HepG2 (cell line): ENCODE data around the gene PPFIA3. TPM values are rescaled to one million over a fixed set of nuclear protein-coding genes. Genes with fewer than 3 reads are reported as not detected.

ENCODE experiments used
- ADNP ChIP-seq: sonication (generic); formaldehyde crosslinking; IDR thresholded peaks from 2 replicates; pipeline ENCODE4 v1.4.0; 2020; ENCODE audit warnings: missing genetic modification reagents
- CENPX ChIP-seq: sonication (generic); formaldehyde crosslinking; IDR thresholded peaks from 2 replicates; pipeline ENCODE4 v1.9.0; 2021; ENCODE audit warnings: mild to moderate bottlenecking, missing genetic modification reagents, moderate library complexity
- FOXM1 ChIP-seq: sonication (generic); formaldehyde crosslinking; IDR thresholded peaks from 2 replicates; pipeline ENCODE4 v1.5.0; 2020; ENCODE audit warnings: missing genetic modification reagents
- GTF3A ChIP-seq: sonication (generic); formaldehyde crosslinking; conservative IDR thresholded peaks from 2 replicates; pipeline ENCODE4 v1.4.0; 2020; ENCODE audit warnings: mild to moderate bottlenecking, missing genetic modification reagents
- HMGA1 ChIP-seq: sonication (generic); formaldehyde crosslinking; conservative IDR thresholded peaks from 2 replicates; pipeline ENCODE4 v1.4.0; 2020; ENCODE audit warnings: missing genetic modification reagents
- HNRNPH1 ChIP-seq: fragments of 200-400 bp; formaldehyde crosslinking; optimal IDR thresholded peaks from 2 replicates; pipeline ENCODE3; 2017; ENCODE audit warnings: mild to moderate bottlenecking, low read depth, low read length
- KDM1A ChIP-seq: IDR thresholded peaks from 2 replicates; pipeline ENCODE4 v1.6.1; 2016; ENCODE audit warnings: missing compliant biosample characterization
- MAF1 ChIP-seq: sonication (generic); formaldehyde crosslinking; IDR thresholded peaks from 2 replicates; pipeline ENCODE4 v1.5.0; 2020; ENCODE audit warnings: missing genetic modification reagents, borderline replicate concordance
- NAIF1 ChIP-seq: sonication (generic); formaldehyde crosslinking; IDR thresholded peaks from 2 replicates; pipeline ENCODE4 v1.5.0; 2020; ENCODE audit warnings: mild to moderate bottlenecking, missing genetic modification reagents, borderline replicate concordance
- NCOA5 ChIP-seq: sonication (generic); formaldehyde crosslinking; IDR thresholded peaks from 2 replicates; pipeline ENCODE4 v1.4.0; 2020; ENCODE audit warnings: missing genetic modification reagents
- NR3C1 ChIP-seq: sonication (generic); formaldehyde crosslinking; IDR thresholded peaks from 2 replicates; pipeline ENCODE4 v1.4.0; 2020; ENCODE audit warnings: missing genetic modification reagents
- RFX1 ChIP-seq: fragments of 450-650 bp; IDR thresholded peaks from 2 replicates; pipeline ENCODE4 v1.6.1; 2017
- RFX3 ChIP-seq: IDR thresholded peaks from 2 replicates; pipeline ENCODE4 v1.6.1; 2016; ENCODE audit warnings: missing biosample characterization, missing genetic modification reagents
- RORA ChIP-seq: sonication (generic); formaldehyde crosslinking; IDR thresholded peaks from 2 replicates; pipeline ENCODE4 v1.5.0; 2020; ENCODE audit warnings: mild to moderate bottlenecking, missing genetic modification reagents, moderate library complexity
- SETDB1 ChIP-seq: sonication (generic); formaldehyde crosslinking; IDR thresholded peaks from 2 replicates; pipeline ENCODE4 v1.5.1; 2020; ENCODE audit warnings: missing genetic modification reagents, mild to moderate bottlenecking, borderline replicate concordance
- TEAD2 ChIP-seq: sonication (generic); formaldehyde crosslinking; IDR thresholded peaks from 2 replicates; pipeline ENCODE4 v1.9.0; 2021; ENCODE audit warnings: missing genetic modification reagents
- ZFAT ChIP-seq: sonication (generic); formaldehyde crosslinking; conservative IDR thresholded peaks from 2 replicates; pipeline ENCODE4 v1.8.1; 2023; ENCODE audit warnings: missing genetic modification reagents, inconsistent platforms
- ZNF138 ChIP-seq: sonication (generic); formaldehyde crosslinking; IDR thresholded peaks from 2 replicates; pipeline ENCODE4 v1.5.0; 2020; ENCODE audit warnings: mild to moderate bottlenecking, low read depth, missing genetic modification reagents
- ZNF232 ChIP-seq: sonication (generic); formaldehyde crosslinking; IDR thresholded peaks from 2 replicates; pipeline ENCODE4 v1.4.0; 2020; ENCODE audit warnings: missing genetic modification reagents, borderline replicate concordance
- ZNF253 ChIP-seq: sonication (generic); formaldehyde crosslinking; IDR thresholded peaks from 2 replicates; pipeline ENCODE4 v1.8.0; 2022; ENCODE audit warnings: mild to moderate bottlenecking, missing genetic modification reagents, borderline replicate concordance
- ZNF383 ChIP-seq: sonication (generic); formaldehyde crosslinking; IDR thresholded peaks from 2 replicates; pipeline ENCODE4 v1.4.0; 2020; ENCODE audit warnings: missing genetic modification reagents, mild to moderate bottlenecking, borderline replicate concordance
- ZNF44 ChIP-seq: sonication (generic); formaldehyde crosslinking; IDR thresholded peaks from 2 replicates; pipeline ENCODE4 v1.5.1; 2020; ENCODE audit warnings: mild to moderate bottlenecking, missing genetic modification reagents
- ZNF546 ChIP-seq: sonication (generic); formaldehyde crosslinking; conservative IDR thresholded peaks from 2 replicates; pipeline ENCODE4 v1.8.1; 2023; ENCODE audit warnings: mild to moderate bottlenecking, missing genetic modification reagents
- ZNF605 ChIP-seq: sonication (generic); formaldehyde crosslinking; IDR thresholded peaks from 2 replicates; pipeline ENCODE4 v1.8.0; 2022; ENCODE audit warnings: mild to moderate bottlenecking, missing genetic modification reagents
- ZNF660 ChIP-seq: sonication (generic); formaldehyde crosslinking; IDR thresholded peaks from 2 replicates; pipeline ENCODE4 v1.5.1; 2020; ENCODE audit warnings: mild to moderate bottlenecking, low read depth, missing genetic modification reagents, borderline replicate concordance
- ZNF678 ChIP-seq: sonication (generic); formaldehyde crosslinking; IDR thresholded peaks from 2 replicates; pipeline ENCODE4 v1.4.0; 2020; ENCODE audit warnings: mild to moderate bottlenecking, missing genetic modification reagents
- ZNF713 ChIP-seq: sonication (generic); formaldehyde crosslinking; IDR thresholded peaks from 2 replicates; pipeline ENCODE4 v1.4.0; 2020; ENCODE audit warnings: mild to moderate bottlenecking, missing genetic modification reagents
- ZNF768 ChIP-seq: sonication (generic); formaldehyde crosslinking; IDR thresholded peaks from 2 replicates; pipeline ENCODE4 v1.4.0; 2020; ENCODE audit warnings: missing genetic modification reagents
- polyA plus RNA-seq, 8 experiments: library from polyadenylated mRNA; depleted of rRNA in 3 of 8; stranded (reverse) in 7 of 8; unstranded in 1 of 8; fragments of >200 nt; fragmentation: Illumina TruSeq in 4 of 8; extraction: Trizol in 4 of 8; gene quantifications; 2 replicates each; pipeline versions ENCODE4 v1.2.1 to v1.2.3, GENCODE V29; 2011 to 2016; ENCODE audit warnings: low read depth in 4 of 8, missing spikeins in 1 of 8, mixed read lengths in 1 of 8; ENCODE audit not compliant: insufficient read depth in 1 of 8
- total RNA-seq, 5 experiments: library from RNA; depleted of rRNA; stranded (reverse); fragments of >200 nt; fragmentation: Illumina TruSeq; extraction: Trizol; gene quantifications; 2 replicates each; pipeline ENCODE4 v1.2.3, GENCODE V29; 2016; ENCODE audit warnings: low read depth in 1 of 5
- TF ChIP-seq, protein P1 (sequence below): sonication (generic); formaldehyde crosslinking; conservative IDR thresholded peaks from 2 replicates; pipeline ENCODE4 v1.4.0; 2020; ENCODE audit warnings: missing genetic modification reagents
- TF ChIP-seq, protein P2 (sequence below): sonication (generic); formaldehyde crosslinking; IDR thresholded peaks from 2 replicates; pipeline ENCODE4 v1.9.0; 2021; ENCODE audit warnings: missing genetic modification reagents, borderline replicate concordance

Gene PPFIA3
- total and polyA plus RNA-seq, 2 of the 13 experiments (the other 11 are each of a cell fraction or from before 2014, with no cell fraction given) = 6.7 to 8.6 TPM

DNA sequence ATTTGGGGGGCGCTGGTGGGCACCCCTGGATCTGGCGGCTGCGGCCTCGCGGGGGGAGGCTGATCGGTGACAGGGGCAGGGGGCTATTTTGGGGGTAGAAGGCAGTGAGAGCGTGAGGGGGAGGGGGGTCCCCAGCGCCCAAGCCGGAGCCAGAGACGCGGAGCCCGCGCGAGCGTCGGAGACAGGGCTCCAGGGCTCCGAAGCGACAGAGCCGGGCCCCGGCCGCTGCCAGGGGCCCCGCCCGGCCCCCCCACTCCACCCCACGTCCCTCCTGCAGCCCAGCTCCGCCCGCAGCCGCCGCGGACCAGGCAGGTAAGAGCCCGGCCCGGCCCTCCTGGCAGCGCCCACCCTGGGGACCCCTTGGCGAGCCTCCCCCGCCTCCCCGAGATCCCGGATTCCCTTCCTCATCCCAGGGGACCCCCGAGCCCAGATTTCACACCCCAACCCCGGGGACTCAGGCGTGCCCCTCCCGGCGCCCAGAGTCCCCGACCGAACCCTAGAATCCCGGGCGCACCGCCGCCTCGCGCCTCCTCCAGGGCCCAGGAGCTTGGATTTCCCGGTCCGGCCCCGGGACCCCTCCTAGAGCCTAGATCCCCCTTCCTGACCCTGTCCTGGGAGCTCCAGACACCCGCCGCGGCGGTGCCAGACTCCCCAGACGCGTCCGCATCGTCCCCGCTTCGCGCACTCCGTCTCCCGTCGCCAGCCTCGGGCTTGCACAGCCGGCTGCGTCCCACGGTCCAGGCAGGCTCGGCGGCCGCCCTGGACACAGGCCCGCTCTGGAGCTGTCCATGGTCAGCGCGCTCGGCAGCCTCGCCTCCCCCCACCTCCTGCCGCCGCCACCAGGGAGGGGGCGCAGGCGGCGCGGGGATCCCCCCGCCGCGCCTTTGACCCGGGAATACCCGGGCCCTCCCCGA, at the start of gene PPFIA3 (continued):
- TF ChIP-seq, protein P1, sequence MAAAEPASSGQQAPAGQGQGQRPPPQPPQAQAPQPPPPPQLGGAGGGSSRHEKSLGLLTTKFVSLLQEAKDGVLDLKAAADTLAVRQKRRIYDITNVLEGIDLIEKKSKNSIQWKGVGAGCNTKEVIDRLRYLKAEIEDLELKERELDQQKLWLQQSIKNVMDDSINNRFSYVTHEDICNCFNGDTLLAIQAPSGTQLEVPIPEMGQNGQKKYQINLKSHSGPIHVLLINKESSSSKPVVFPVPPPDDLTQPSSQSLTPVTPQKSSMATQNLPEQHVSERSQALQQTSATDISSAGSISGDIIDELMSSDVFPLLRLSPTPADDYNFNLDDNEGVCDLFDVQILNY (CRISPR knock-in tag) = 0 out of 2 replicates have a peak, but pooled peaks have one; percentile 69
- TF ChIP-seq RFX1 = no peak
- no peak for TF ChIP-seq NCOA5 (CRISPR knock-in tag)
- TF ChIP-seq ZNF546 (CRISPR knock-in tag) = peak; percentile 66; the same call in 1 of the 2 replicates
- TF ChIP-seq ZNF232 (CRISPR knock-in tag) = 0 out of 2 replicates have a peak, but pooled peaks have one; percentile 66
- no peak for TF ChIP-seq NAIF1 (CRISPR knock-in tag)
- no peak for TF ChIP-seq RORA (CRISPR knock-in tag)
- TF ChIP-seq, protein P2, sequence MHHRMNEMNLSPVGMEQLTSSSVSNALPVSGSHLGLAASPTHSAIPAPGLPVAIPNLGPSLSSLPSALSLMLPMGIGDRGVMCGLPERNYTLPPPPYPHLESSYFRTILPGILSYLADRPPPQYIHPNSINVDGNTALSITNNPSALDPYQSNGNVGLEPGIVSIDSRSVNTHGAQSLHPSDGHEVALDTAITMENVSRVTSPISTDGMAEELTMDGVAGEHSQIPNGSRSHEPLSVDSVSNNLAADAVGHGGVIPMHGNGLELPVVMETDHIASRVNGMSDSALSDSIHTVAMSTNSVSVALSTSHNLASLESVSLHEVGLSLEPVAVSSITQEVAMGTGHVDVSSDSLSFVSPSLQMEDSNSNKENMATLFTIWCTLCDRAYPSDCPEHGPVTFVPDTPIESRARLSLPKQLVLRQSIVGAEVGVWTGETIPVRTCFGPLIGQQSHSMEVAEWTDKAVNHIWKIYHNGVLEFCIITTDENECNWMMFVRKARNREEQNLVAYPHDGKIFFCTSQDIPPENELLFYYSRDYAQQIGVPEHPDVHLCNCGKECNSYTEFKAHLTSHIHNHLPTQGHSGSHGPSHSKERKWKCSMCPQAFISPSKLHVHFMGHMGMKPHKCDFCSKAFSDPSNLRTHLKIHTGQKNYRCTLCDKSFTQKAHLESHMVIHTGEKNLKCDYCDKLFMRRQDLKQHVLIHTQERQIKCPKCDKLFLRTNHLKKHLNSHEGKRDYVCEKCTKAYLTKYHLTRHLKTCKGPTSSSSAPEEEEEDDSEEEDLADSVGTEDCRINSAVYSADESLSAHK (CRISPR knock-in tag) = peak; percentile 81; the same call in 1 of the 2 replicates
- TF ChIP-seq ZNF253 (CRISPR knock-in tag) = no peak
- no peak for TF ChIP-seq KDM1A
- no peak for TF ChIP-seq CENPX (CRISPR knock-in tag)
- no peak for TF ChIP-seq GTF3A (CRISPR knock-in tag)
- no peak for TF ChIP-seq RFX3 (CRISPR knock-in tag)
- TF ChIP-seq HNRNPH1 = no peak
- TF ChIP-seq ZNF605 = no peak
- TF ChIP-seq ZNF383 = no peak
- peak; percentile 75; the same call in 1 of the 2 replicates for TF ChIP-seq ZNF768 (CRISPR knock-in tag)
- TF ChIP-seq ADNP (CRISPR knock-in tag) = no peak
- no peak for TF ChIP-seq ZNF660 (CRISPR knock-in tag)
- TF ChIP-seq NR3C1 (CRISPR knock-in tag) = no peak
- 0 out of 2 replicates have a peak, but pooled peaks have one; percentile 78 for TF ChIP-seq MAF1
- no peak for TF ChIP-seq SETDB1 (CRISPR knock-in tag)
- TF ChIP-seq HMGA1 = no peak
- TF ChIP-seq ZNF138 = peak; percentile 67; the same call in 1 of the 2 replicates
- TF ChIP-seq ZNF44 (CRISPR knock-in tag) = no peak
- no peak for TF ChIP-seq TEAD2 (CRISPR knock-in tag)
- TF ChIP-seq ZNF678 (CRISPR knock-in tag) = no peak
- TF ChIP-seq ZNF713 (CRISPR knock-in tag) = no peak
- no peak for TF ChIP-seq FOXM1 (CRISPR knock-in tag)
- no peak for TF ChIP-seq ZFAT
